ENCODE results near the gene ZNF329. TPM values are rescaled to one million over a fixed set of nuclear protein-coding genes. Genes with fewer than 3 reads are reported as not detected.

The ZNF329 gene
- total RNA-seq, 4 donors from 2014 or later: 15.6 to 20.6 (median 17.6) TPM

GRCh38 chr19:58118979-58119733 is 31.4 kb downstream of the ZNF329 start:
- H3K27ac ChIP-seq: no peak overlapping the region
- no peaks in the 10 kb centered on the region for H3K36me3 ChIP-seq
- no peaks in the 10 kb centered on the region for H3K27me3 ChIP-seq
- H3K9me3 ChIP-seq: no peaks in the 10 kb centered on the region
- H3K4me1 ChIP-seq: no peaks in the 10 kb centered on the region
- TF ChIP-seq CTCF (IDR thresholded peaks at IDR 0.05) (no peak), POLR2A (IDR thresholded peaks at IDR 0.05) (no peak)
- H3K4me3 ChIP-seq (replicated peaks in 1 of 3): no peak overlapping the region
- DNase-seq: no peak
- intact Hi-C loops (cut with DNase I): no loop called here
- 86 to 90% methylated on average over 5 of the region's 5 CpGs for WGBS, 2 donors

GRCh38 chr19:58117841-58118575 is 32.6 kb downstream of the ZNF329 start:
- Histone ChIP-seq H3K27me3 (no peaks in the 10 kb centered on the region), H3K4me3 (replicated peaks in 1 of 3) (peak overlapping the region in 1 of 3 donors; percentile 23), H3K4me1 (no peaks in the 10 kb centered on the region), H3K36me3 (no peaks in the 10 kb centered on the region), H3K27ac (peak overlapping the region in 1 of 3 donors; percentile 17), H3K9me3 (no peaks in the 10 kb centered on the region)
- peak; percentile 48 to 68 for DNase-seq
- WGBS, 2 donors: 5 to 9% methylated on average over 26 to 31 of the region's 77 CpGs
- intact Hi-C loops (cut with DNase I): no loop called here
- TF ChIP-seq CTCF (IDR thresholded peaks at IDR 0.05): no peak
- no peak for TF ChIP-seq POLR2A (IDR thresholded peaks at IDR 0.05)

GRCh38 chr19:58108546-58108817 is 42.1 kb downstream of the ZNF329 start:
- Histone ChIP-seq H3K4me1 (no peaks in the 10 kb centered on the region), H3K27me3 (no peaks in the 10 kb centered on the region), H3K9me3 (no peaks in the 10 kb centered on the region), H3K36me3 (no peaks in the 10 kb centered on the region), H3K27ac (no peak overlapping the region), H3K4me3 (replicated peaks in 1 of 3) (no peak overlapping the region)
- TF ChIP-seq CTCF (IDR thresholded peaks at IDR 0.05): no peak
- TF ChIP-seq POLR2A (IDR thresholded peaks at IDR 0.05): no peak
- 93 to 95% methylated on average over 3 of the region's 3 CpGs for WGBS, 2 donors
- no peak for DNase-seq
- intact Hi-C loops (cut with DNase I): no loop called here

GRCh38 chr19:58107778-58108545 is 42.6 kb downstream of the ZNF329 start:
- Histone ChIP-seq H3K27me3 (no peaks in the 10 kb centered on the region), H3K36me3 (no peaks in the 10 kb centered on the region), H3K27ac (no peak overlapping the region), H3K4me1 (no peaks in the 10 kb centered on the region), H3K9me3 (no peaks in the 10 kb centered on the region), H3K4me3 (replicated peaks in 1 of 3) (no peak overlapping the region)
- DNase-seq: no peak
- 93 to 94% methylated on average over 7 of the region's 7 CpGs for WGBS, 2 donors
- TF ChIP-seq CTCF (IDR thresholded peaks at IDR 0.05): no peak
- no peak for TF ChIP-seq POLR2A (IDR thresholded peaks at IDR 0.05)
- intact Hi-C loops (cut with DNase I): no loop called here

Measured in thyroid gland (tissue), 4 donors.